Fibroblast of skin of back (primary cell): ENCODE measurements around the gene GBE1.

ENCODE experiments used
- DNase-seq: peaks from one replicate; pipeline ENCODE4 v3.0.0-alpha.2; 2013

The GBE1 gene

GRCh38 chr3:81699536-81700320 lies 61.7 kb downstream of the GBE1 start:
- no peak for DNase-seq

- no peak for DNase-seq
Measured at GRCh38 chr3:81696090-81696489, 65.4 kb downstream of the GBE1 start.

- DNase-seq: no peak
Measured at GRCh38 chr3:81695302-81695701, 66.1 kb downstream of the GBE1 start.

GRCh38 chr3:81694662-81695061 lies 66.8 kb downstream of the GBE1 start:
- no peak for DNase-seq

- DNase-seq: peak; percentile 57
Measured at GRCh38 chr3:81692766-81693165, 68.7 kb downstream of the GBE1 start.

- no peak for DNase-seq
Measured at GRCh38 chr3:81689617-81690016, 71.8 kb downstream of the GBE1 start.

- peak; percentile 61 for DNase-seq
Measured at GRCh38 chr3:81684751-81685395, 76.6 kb downstream of the GBE1 start.

- DNase-seq: no peak
Measured at GRCh38 chr3:81676706-81677456, 84.6 kb downstream of the GBE1 start.

- DNase-seq: no peak
Measured at GRCh38 chr3:81674690-81675089, 86.8 kb downstream of the GBE1 start.

GRCh38 chr3:81668283-81668682 lies 93.2 kb downstream of the GBE1 start:
- no peak for DNase-seq

- peak; percentile 41 for DNase-seq
Measured at GRCh38 chr3:81666502-81667121, 94.8 kb downstream of the GBE1 start.

GRCh38 chr3:81663114-81663513 lies 98.3 kb downstream of the GBE1 start:
- no peak for DNase-seq

- no peak for DNase-seq
Measured at GRCh38 chr3:81660036-81660435, 101.4 kb downstream of the GBE1 start.

GRCh38 chr3:81658322-81658997 lies 103.0 kb downstream of the GBE1 start:
- DNase-seq: no peak

- no peak for DNase-seq
Measured at GRCh38 chr3:81651139-81651538, 110.3 kb downstream of the GBE1 start.

GRCh38 chr3:81650187-81650586 lies 111.3 kb downstream of the GBE1 start:
- no peak for DNase-seq

GRCh38 chr3:81645248-81645647 lies 116.2 kb downstream of the GBE1 start:
- DNase-seq: no peak

- DNase-seq: peak; percentile 23
Measured at GRCh38 chr3:81643721-81644120, 117.7 kb downstream of the GBE1 start.

GRCh38 chr3:81638480-81638879 lies 123.0 kb downstream of the GBE1 start:
- no peak for DNase-seq

GRCh38 chr3:81632659-81633058 lies 128.8 kb downstream of the GBE1 start:
- DNase-seq: no peak

- no peak for DNase-seq
Measured at GRCh38 chr3:81624756-81625155, 136.7 kb downstream of the GBE1 start.

GRCh38 chr3:81622395-81622794 lies 139.1 kb downstream of the GBE1 start:
- peak; percentile 83 for DNase-seq
